ENCODE data around the gene APOL6.

DNA sequence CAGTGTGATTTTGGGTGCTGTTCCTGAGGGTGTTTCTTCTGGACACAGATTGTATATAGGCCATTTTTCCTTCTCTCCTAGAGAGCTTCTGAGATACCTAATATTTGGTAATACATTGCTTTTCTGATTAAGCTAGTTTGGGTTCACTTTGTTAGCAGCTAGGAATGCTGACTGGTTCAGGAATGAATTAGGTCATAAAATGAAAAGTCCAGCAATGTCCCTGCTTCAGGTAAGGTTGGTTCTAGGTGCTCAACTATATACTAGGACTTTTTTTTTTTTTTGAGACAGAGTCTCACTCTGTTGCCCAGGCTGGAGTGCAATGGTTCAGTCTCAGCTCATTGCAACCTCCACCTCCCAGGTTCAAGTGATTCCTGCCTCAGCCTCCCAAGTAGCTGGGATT, 36.5 kb downstream of the APOL6 start:
- TF ChIP-seq EP300 (IDR thresholded peaks at IDR 0.05; ENCODE audit: low read depth) (no peak), POLR2AphosphoS5 (IDR thresholded peaks at IDR 0.05) (no peak)
- TF ChIP-seq, protein P1, sequence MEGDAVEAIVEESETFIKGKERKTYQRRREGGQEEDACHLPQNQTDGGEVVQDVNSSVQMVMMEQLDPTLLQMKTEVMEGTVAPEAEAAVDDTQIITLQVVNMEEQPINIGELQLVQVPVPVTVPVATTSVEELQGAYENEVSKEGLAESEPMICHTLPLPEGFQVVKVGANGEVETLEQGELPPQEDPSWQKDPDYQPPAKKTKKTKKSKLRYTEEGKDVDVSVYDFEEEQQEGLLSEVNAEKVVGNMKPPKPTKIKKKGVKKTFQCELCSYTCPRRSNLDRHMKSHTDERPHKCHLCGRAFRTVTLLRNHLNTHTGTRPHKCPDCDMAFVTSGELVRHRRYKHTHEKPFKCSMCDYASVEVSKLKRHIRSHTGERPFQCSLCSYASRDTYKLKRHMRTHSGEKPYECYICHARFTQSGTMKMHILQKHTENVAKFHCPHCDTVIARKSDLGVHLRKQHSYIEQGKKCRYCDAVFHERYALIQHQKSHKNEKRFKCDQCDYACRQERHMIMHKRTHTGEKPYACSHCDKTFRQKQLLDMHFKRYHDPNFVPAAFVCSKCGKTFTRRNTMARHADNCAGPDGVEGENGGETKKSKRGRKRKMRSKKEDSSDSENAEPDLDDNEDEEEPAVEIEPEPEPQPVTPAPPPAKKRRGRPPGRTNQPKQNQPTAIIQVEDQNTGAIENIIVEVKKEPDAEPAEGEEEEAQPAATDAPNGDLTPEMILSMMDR (IDR thresholded peaks at IDR 0.05): no peak
